Ectodermal cell (in vitro differentiated cells): ENCODE results near the gene UTP25.

Experiments
- H3K27ac ChIP-seq: 2 replicates; pipeline ENCODE4 v1.7.0; 2013; ENCODE audit warnings: mild to moderate bottlenecking, low read depth, low read length; ENCODE audit not compliant: insufficient read depth, poor library complexity, severe bottlenecking
- H3K27me3 ChIP-seq: 2 replicates; pipeline ENCODE4 v1.7.0; 2013; ENCODE audit warnings: mild to moderate bottlenecking, low read length; ENCODE audit not compliant: insufficient read depth, control insufficient read depth, poor library complexity, severe bottlenecking
- H3K36me3 ChIP-seq: one replicate; pipeline ENCODE4 v1.7.0; 2013; ENCODE audit warnings: low read length; ENCODE audit not compliant: control insufficient read depth, insufficient read depth
- H3K4me1 ChIP-seq: one replicate; pipeline ENCODE4 v1.7.0; 2013; ENCODE audit warnings: low read length; ENCODE audit not compliant: control insufficient read depth, insufficient read depth
- H3K4me3 ChIP-seq: 2 replicates; pipeline ENCODE4 v1.7.0; 2013; ENCODE audit warnings: low read depth, low read length, control low read depth; ENCODE audit not compliant: insufficient read depth
- H3K9me3 ChIP-seq: 2 replicates; pipeline ENCODE4 v1.7.0; 2013; ENCODE audit warnings: mild to moderate bottlenecking, low read length, moderate library complexity; ENCODE audit not compliant: control insufficient read depth
- WGBS, 2 experiments: methylation state at CpG; one replicate each; pipeline ENCODE4 v1.1.7; 2013; ENCODE audit warnings: missing lambda C conversion rate in 2 of 2; 5-methylcytosine and 5-hydroxymethylcytosine counted together

The UTP25 gene

GRCh38 chr1:209871006-209871405 is 43.2 kb downstream of the UTP25 start:
- no peaks in the 10 kb centered on the region for H3K9me3 ChIP-seq
- H3K27me3 ChIP-seq: no peaks in the 10 kb centered on the region
- H3K27ac ChIP-seq: no peak overlapping the region
- no peaks in the 10 kb centered on the region for H3K36me3 ChIP-seq
- no peak overlapping the region for H3K4me3 ChIP-seq
- 76 to 85% methylated on average over 1 of the region's 1 CpG for WGBS, 2 experiments
- H3K4me1 ChIP-seq: no peaks in the 10 kb centered on the region

DNA sequence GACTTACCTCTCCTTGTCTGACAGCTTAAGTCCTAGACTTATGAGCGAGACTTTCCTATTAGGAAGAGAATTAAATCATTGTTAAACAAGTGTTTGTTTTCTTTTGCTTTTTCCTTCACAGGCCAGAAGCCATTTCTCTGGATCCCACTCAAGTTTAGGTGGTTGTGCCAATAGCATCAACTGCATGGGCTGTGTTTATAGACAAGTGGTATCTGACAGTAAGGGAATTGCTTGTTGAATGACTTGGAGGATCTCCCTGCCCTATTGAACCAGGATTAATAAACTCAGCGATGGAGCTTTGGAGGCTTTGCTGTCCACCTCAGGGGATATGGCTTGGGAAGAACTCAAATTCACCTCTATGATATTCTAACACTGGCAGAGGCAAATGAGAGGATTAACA is 43.7 kb downstream of the UTP25 start:
- Histone ChIP-seq H3K4me1 (no peaks in the 10 kb centered on the region), H3K9me3 (no peaks in the 10 kb centered on the region), H3K27ac (no peak overlapping the region), H3K36me3 (no peaks in the 10 kb centered on the region), H3K4me3 (no peak overlapping the region), H3K27me3 (no peaks in the 10 kb centered on the region)
- 75 to 94% methylated on average over 1 to 2 of the region's 2 CpGs for WGBS, 2 experiments

DNA sequence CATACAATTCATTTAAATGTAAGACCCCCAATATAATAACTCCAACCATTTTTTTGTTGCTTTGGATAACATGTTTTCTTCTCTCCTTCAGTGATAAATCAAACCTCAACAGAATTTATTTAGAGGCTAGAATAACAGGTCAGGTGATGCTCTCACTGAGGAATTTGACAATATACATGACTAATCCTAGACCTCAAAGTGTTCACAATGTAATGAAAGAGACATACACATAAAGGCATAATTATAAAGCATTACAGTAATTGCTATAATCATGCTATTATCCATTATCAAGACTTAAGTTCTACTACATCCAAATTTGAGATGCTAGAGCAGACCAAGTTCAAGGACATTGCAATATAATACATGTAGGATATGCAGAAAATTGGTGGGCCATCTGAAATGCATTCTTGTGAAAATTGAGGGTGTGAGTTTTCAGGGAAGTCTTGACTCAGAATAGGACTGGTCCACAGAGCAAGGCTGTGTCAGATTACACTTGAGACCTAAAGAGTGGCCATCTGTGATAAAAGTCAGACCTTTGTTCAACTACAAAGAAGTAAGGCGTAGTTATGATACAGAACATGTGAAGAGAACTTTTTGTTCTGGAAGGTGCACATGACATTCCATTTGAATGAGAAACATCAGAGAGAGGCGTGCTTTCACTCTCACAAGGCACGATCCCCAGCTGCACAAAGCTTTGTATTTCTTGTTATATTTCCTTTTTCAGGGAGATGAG is 45.5 kb downstream of the UTP25 start:
- Histone ChIP-seq H3K27ac (no peak overlapping the region), H3K27me3 (no peaks in the 10 kb centered on the region), H3K4me1 (no peaks in the 10 kb centered on the region), H3K4me3 (no peak overlapping the region), H3K36me3 (no peaks in the 10 kb centered on the region), H3K9me3 (no peaks in the 10 kb centered on the region)
- WGBS, 2 experiments: 91 to 96% methylated on average over 3 of the region's 3 CpGs

GRCh38 chr1:209875515-209875914 is 47.7 kb downstream of the UTP25 start:
- 63 to 69% methylated on average over 7 of the region's 7 CpGs for WGBS, 2 experiments
- Histone ChIP-seq H3K4me1 (no peaks in the 10 kb centered on the region), H3K4me3 (no peak overlapping the region), H3K27me3 (no peaks in the 10 kb centered on the region), H3K27ac (no peak overlapping the region), H3K36me3 (no peaks in the 10 kb centered on the region), H3K9me3 (no peaks in the 10 kb centered on the region)

DNA sequence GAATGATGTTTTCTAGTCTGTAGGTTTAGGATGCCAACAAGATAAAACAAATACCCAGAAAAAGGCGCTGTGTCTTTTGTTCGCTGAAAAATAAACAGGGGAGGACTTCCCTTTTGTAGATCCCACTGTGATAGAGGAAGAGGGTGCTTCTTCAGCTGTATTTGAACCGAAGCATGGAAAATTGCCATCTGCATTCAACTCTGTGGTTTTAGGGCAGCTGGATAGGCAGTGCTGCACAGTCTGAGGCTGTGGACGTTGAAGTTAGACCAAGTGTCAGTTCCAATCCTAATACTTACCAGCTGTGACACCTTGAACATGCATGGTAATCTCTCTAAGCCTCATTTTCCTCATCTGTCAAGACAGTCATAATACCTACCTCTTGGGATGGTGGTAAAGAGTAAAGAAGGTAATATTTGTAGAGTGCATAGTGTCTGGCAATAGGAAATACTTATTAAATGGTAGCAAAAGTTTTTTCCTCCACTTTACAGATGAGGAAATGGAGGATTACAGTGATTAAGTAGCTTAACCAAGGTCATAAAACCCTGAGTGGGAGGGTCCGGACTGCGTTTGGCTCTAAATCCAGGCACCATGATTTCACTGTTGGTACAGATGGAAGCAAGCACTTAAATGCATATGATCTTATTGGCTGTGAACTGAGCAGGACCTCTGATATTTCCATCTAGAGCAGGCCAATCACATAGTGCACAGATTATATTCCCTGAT is 48.5 kb downstream of the UTP25 start:
- Histone ChIP-seq H3K27ac (no peak overlapping the region), H3K9me3 (no peaks in the 10 kb centered on the region)
- 94 to 96% methylated on average over 6 of the region's 6 CpGs for WGBS, 2 experiments

DNA sequence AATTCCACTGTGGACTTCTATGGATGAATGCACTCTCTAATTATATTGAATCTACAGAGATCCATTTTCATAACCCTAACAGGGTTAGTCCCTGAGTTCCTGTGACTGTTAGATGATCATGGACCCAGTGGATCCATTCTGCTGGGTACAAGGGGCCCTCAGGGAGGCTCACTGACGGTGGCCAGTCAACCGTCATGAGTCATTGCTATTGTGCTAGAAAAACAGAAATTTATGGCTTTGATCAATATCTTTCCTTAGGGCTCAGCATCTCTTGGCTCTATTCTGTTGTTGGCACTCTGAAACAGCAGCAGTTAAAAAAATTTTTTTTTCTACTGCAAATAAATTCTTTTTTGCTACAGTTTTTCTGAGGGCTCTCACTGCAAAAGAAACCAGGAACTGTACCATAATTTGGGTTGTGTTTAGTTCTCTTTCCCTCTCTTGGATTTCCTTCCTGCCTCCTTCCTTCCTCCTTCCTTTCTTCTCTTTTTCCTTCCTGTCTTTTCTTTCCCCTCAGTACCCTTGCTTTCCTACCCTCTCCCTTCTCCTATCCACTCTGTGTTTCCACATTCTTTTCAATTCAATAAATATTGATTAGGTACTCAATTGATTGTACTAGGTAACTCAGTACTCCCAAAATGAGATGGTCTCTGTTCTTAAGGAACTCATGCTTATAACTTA is 49.5 kb downstream of the UTP25 start:
- WGBS, 2 experiments: 93 to 95% methylated on average over 2 of the region's 2 CpGs
- Histone ChIP-seq H3K27me3 (no peaks in the 10 kb centered on the region), H3K36me3 (no peaks in the 10 kb centered on the region), H3K4me3 (no peak overlapping the region), H3K27ac (no peak overlapping the region), H3K4me1 (no peaks in the 10 kb centered on the region), H3K9me3 (no peaks in the 10 kb centered on the region)

More for the DNA sequence above, 48.5 kb downstream of the UTP25 start:
- H3K36me3 ChIP-seq: no peaks in the 10 kb centered on the region
- H3K4me3 ChIP-seq: no peak overlapping the region
- H3K27me3 ChIP-seq: no peaks in the 10 kb centered on the region
- H3K4me1 ChIP-seq: no peaks in the 10 kb centered on the region

DNA sequence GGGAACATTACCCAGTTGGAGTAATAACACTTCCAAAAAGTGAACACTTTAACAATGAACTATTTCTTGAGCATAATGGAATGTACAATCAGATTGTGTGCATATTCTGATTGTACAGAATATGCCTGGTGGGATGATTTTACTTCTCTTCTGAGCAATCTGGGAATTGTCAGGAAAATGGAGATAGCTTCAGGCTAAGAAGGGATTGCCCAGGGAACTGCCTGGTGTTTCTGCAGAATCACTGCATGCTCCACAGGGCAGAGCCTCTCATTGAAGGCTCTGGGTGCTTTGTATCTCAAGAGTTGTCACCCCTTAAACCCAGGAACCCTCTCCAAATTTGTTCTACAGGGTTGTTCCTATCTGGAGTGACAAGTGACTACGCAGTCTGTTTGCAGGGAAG is 51.2 kb downstream of the UTP25 start:
- Histone ChIP-seq H3K27ac (no peak overlapping the region), H3K36me3 (no peaks in the 10 kb centered on the region), H3K4me1 (peaks cover 4% of the 10 kb centered on the region), H3K9me3 (no peaks in the 10 kb centered on the region), H3K27me3 (no peaks in the 10 kb centered on the region), H3K4me3 (no peak overlapping the region)
- 88 to 97% methylated on average over 1 of the region's 1 CpG for WGBS, 2 experiments

GRCh38 chr1:209879539-209879938 is 51.8 kb downstream of the UTP25 start:
- no peaks in the 10 kb centered on the region for H3K27me3 ChIP-seq
- H3K4me3 ChIP-seq: no peak overlapping the region
- 92% methylated on average over 12 of the region's 12 CpGs for WGBS, 2 experiments
- H3K27ac ChIP-seq: no peak overlapping the region
- H3K9me3 ChIP-seq: no peaks in the 10 kb centered on the region
- peaks cover 7% of the 10 kb centered on the region for H3K4me1 ChIP-seq
- H3K36me3 ChIP-seq: no peaks in the 10 kb centered on the region

GRCh38 chr1:209880031-209880430 is 52.3 kb downstream of the UTP25 start:
- H3K27me3 ChIP-seq: no peaks in the 10 kb centered on the region
- H3K27ac ChIP-seq: no peak overlapping the region
- H3K36me3 ChIP-seq: no peaks in the 10 kb centered on the region
- peaks cover 7% of the 10 kb centered on the region for H3K4me1 ChIP-seq
- H3K4me3 ChIP-seq: no peak overlapping the region
- WGBS, 2 experiments: 91 to 95% methylated on average over 3 of the region's 3 CpGs
- H3K9me3 ChIP-seq: no peaks in the 10 kb centered on the region

GRCh38 chr1:209881619-209882018 is 53.8 kb downstream of the UTP25 start:
- H3K4me3 ChIP-seq: no peak overlapping the region
- H3K36me3 ChIP-seq: no peaks in the 10 kb centered on the region
- H3K4me1 ChIP-seq: peaks cover 7% of the 10 kb centered on the region
- 93 to 94% methylated on average over 5 of the region's 5 CpGs for WGBS, 2 experiments
- no peak overlapping the region for H3K27ac ChIP-seq
- no peaks in the 10 kb centered on the region for H3K9me3 ChIP-seq
- H3K27me3 ChIP-seq: no peaks in the 10 kb centered on the region
